ENCODE measurements around the gene KREMEN2.
A peak's percentile ranks its signal among the peaks of the same experiment; 100 is the strongest.

KREMEN2 gene

GRCh38 chr16:2967721-2968161 lies 3.7 kb downstream of the KREMEN2 start:
- H3K79me2 ChIP-seq (ENCODE audit: insufficient read depth, low read length), result peaks cover 11% of the 10 kb centered on the region; the same call in 1 of the 2 replicates
- H4K20me1 ChIP-seq (ENCODE audit: insufficient read depth, low read length, poor library complexity, severe bottlenecking), result peaks cover 7% of the 10 kb centered on the region
- no peaks in the 10 kb centered on the region for H3K36me3 ChIP-seq (ENCODE audit: insufficient read depth, low read length)
- H2AFZ ChIP-seq (ENCODE audit: low read length), result no peak overlapping the region
- H3K27me3 ChIP-seq (ENCODE audit: insufficient read depth, low read length, poor library complexity, severe bottlenecking), result no peaks in the 10 kb centered on the region
- no peaks in the 10 kb centered on the region for H3F3A ChIP-seq (ENCODE audit: low read depth)
- peaks cover 2% of the 10 kb centered on the region for H3K4me1 ChIP-seq (ENCODE audit: insufficient read depth, low read length, poor library complexity, severe bottlenecking)
- H3K9me2 ChIP-seq (replicated peaks; ENCODE audit: low read depth, low read length), result no peaks in the 10 kb centered on the region
- H3K4me3 ChIP-seq (ENCODE audit: low read length, poor library complexity, severe bottlenecking), result no peak overlapping the region
- H3K9ac ChIP-seq (ENCODE audit: low read depth, low read length, poor library complexity, severe bottlenecking), result no peak overlapping the region
- H3K9me3 ChIP-seq (ENCODE audit: insufficient read depth, low read depth, low read length), result no peaks in the 10 kb centered on the region
- TF ChIP-seq CTCF (conservative IDR thresholded peaks at IDR 0.05; ENCODE audit: low read length), result no peak
- TF ChIP-seq EZH2phosphoT487 (IDR thresholded peaks at IDR 0.05; ENCODE audit: borderline replicate concordance), result no peak
- no peak overlapping the region for H3K4me2 ChIP-seq (ENCODE audit: low read depth, low read length, poor library complexity, severe bottlenecking)

- Histone ChIP-seq H3K36me3 (ENCODE audit: insufficient read depth, low read length) (no peaks in the 10 kb centered on the region), H3K9me2 (replicated peaks; ENCODE audit: low read depth, low read length) (no peaks in the 10 kb centered on the region), H2AFZ (ENCODE audit: low read length) (no peak overlapping the region), H3K4me3 (ENCODE audit: low read length, poor library complexity, severe bottlenecking) (peak overlapping the region; percentile 77), H3K79me2 (ENCODE audit: insufficient read depth, low read length) (peaks cover 11% of the 10 kb centered on the region; the same call in 1 of the 2 replicates), H3K4me1 (ENCODE audit: insufficient read depth, low read length, poor library complexity, severe bottlenecking) (peaks cover 2% of the 10 kb centered on the region), H4K20me1 (ENCODE audit: insufficient read depth, low read length, poor library complexity, severe bottlenecking) (peaks cover 7% of the 10 kb centered on the region), H3K27me3 (ENCODE audit: insufficient read depth, low read length, poor library complexity, severe bottlenecking) (no peaks in the 10 kb centered on the region), H3K9ac (ENCODE audit: low read depth, low read length, poor library complexity, severe bottlenecking) (no peak overlapping the region), H3K9me3 (ENCODE audit: insufficient read depth, low read depth, low read length) (no peaks in the 10 kb centered on the region), H3F3A (ENCODE audit: low read depth) (no peaks in the 10 kb centered on the region), H3K4me2 (ENCODE audit: low read depth, low read length, poor library complexity, severe bottlenecking) (peak overlapping the region; percentile 66)
- TF ChIP-seq EZH2phosphoT487 (IDR thresholded peaks at IDR 0.05; ENCODE audit: borderline replicate concordance) (no peak), CTCF (conservative IDR thresholded peaks at IDR 0.05; ENCODE audit: low read length) (no peak)
Observed at GRCh38 chr16:2968368-2968737, 4.3 kb downstream of the KREMEN2 start.

DNA sequence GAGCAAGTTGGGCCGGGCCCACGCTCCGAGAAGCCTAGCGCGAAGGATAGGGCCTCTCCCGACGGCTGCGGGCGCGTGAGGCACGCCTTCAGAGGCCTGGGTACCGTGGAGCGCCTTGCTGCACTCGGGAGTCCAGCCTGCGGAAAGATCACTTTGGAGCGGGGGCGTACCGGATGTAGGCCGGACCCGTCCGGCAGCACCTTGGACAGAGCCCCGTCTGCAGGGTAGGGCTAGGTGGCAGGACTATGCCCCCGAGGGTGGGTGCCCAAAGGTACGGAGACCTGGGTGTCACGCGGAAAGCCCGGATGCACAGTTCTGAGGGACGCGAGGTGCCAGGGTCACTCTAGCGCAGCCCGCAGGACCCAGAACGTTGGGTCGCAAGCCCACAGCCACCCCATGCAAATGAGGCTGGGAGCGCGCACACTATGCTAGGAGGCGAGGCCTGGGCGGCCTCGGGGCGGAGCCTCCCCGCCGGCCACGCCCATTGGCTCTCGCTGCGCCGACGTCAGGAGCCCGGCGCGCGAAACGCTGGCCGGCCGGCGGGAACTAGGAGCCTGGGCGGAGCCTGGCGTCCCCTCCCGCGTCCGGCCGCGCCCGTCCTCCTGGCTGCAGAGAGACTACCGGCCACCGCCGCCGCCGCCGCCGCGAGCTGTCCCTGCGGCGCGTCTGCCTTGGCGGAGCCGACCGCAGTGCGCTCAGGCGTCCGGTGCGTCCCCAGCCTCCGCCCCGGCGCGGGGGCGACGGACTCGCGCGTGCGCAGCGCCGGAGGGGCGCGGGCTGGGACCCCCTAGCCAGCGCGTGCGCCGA lies 4.9 kb downstream of the KREMEN2 start, which contains the start of gene PAQR4:
PAQR4 (plus strand) TSS at position 611 of the 807 bp plus-strand sequence. CDS start 327 bp downstream, outside the sequence.
- Histone ChIP-seq H3K9me2 (replicated peaks; ENCODE audit: low read depth, low read length) (no peaks in the 10 kb centered on the region), H3K4me3 (ENCODE audit: low read length, poor library complexity, severe bottlenecking) (peak within 1 kb of the TSS; percentile 77), H3K4me1 (ENCODE audit: insufficient read depth, low read length, poor library complexity, severe bottlenecking) (peaks cover 2% of the 10 kb centered on the region), H3K79me2 (ENCODE audit: insufficient read depth, low read length) (peaks cover 11% of the 10 kb centered on the region; the same call in 1 of the 2 replicates), H4K20me1 (ENCODE audit: insufficient read depth, low read length, poor library complexity, severe bottlenecking) (peaks cover 7% of the 10 kb centered on the region), H3F3A (ENCODE audit: low read depth) (no peaks in the 10 kb centered on the region), H3K9me3 (ENCODE audit: insufficient read depth, low read depth, low read length) (no peaks in the 10 kb centered on the region), H3K9ac (ENCODE audit: low read depth, low read length, poor library complexity, severe bottlenecking) (peak within 1 kb of the TSS; percentile 77), H2AFZ (ENCODE audit: low read length) (no peak within 1 kb of the TSS), H3K36me3 (ENCODE audit: insufficient read depth, low read length) (no peaks in the 10 kb centered on the region), H3K27me3 (ENCODE audit: insufficient read depth, low read length, poor library complexity, severe bottlenecking) (no peaks in the 10 kb centered on the region), H3K4me2 (ENCODE audit: low read depth, low read length, poor library complexity, severe bottlenecking) (peak within 1 kb of the TSS; percentile 71)
- TF ChIP-seq EZH2phosphoT487 (IDR thresholded peaks at IDR 0.05; ENCODE audit: borderline replicate concordance) (no peak), CTCF (conservative IDR thresholded peaks at IDR 0.05; ENCODE audit: low read length) (no peak)
